OCI-LY7 (cell line): ENCODE measurements around the gene ECT2L.

Source experiments
- CTCF ChIP-seq: fragments of 200-600 bp; sonication (generic); conservative IDR thresholded peaks from 2 replicates; pipeline ENCODE4 v1.5.1; 2014; ENCODE audit warnings: mild to moderate bottlenecking, antibody characterized with exemption, low read length, moderate library complexity, mixed read lengths
- EZH2phosphoT487 ChIP-seq: fragments of 200-600 bp; sonication (generic); IDR thresholded peaks from 2 replicates; pipeline ENCODE4 v1.6.1; 2018; ENCODE audit warnings: low read depth, borderline replicate concordance, mild to moderate bottlenecking, mixed run types, antibody characterized with exemption, low read length, moderate library complexity, mixed read lengths

GRCh38 chr6:138833816-138834539 lies 38.1 kb downstream of the ECT2L start:
- TF ChIP-seq EZH2phosphoT487 (no peak), CTCF (no peak)
